ENCODE measurements around the gene BUD31.

The BUD31 gene

GRCh38 chr7:99457050-99457649, 48.4 kb downstream of the BUD31 start:
- DNase-seq (ENCODE audit: low read depth): no peak
- no peak overlapping the region for H3K4me3 ChIP-seq (ENCODE audit: low read depth, low read length)

GRCh38 chr7:99457650-99458493, 49.1 kb downstream of the BUD31 start:
- DNase-seq (ENCODE audit: low read depth): no peak
- H3K4me3 ChIP-seq (ENCODE audit: low read depth, low read length): no peak overlapping the region

- H3K4me3 ChIP-seq (ENCODE audit: low read depth, low read length): no peak overlapping the region
- DNase-seq (ENCODE audit: low read depth): no peak
Observed at GRCh38 chr7:99459087-99459486, 50.3 kb downstream of the BUD31 start.

GRCh38 chr7:99460651-99461050, 51.9 kb downstream of the BUD31 start:
- H3K4me3 ChIP-seq (ENCODE audit: low read depth, low read length): no peak overlapping the region
- DNase-seq (ENCODE audit: low read depth): no peak

- H3K4me3 ChIP-seq (ENCODE audit: low read depth, low read length): no peak overlapping the region
- DNase-seq (ENCODE audit: low read depth): no peak
Observed at GRCh38 chr7:99461221-99461620, 52.5 kb downstream of the BUD31 start.

DNA sequence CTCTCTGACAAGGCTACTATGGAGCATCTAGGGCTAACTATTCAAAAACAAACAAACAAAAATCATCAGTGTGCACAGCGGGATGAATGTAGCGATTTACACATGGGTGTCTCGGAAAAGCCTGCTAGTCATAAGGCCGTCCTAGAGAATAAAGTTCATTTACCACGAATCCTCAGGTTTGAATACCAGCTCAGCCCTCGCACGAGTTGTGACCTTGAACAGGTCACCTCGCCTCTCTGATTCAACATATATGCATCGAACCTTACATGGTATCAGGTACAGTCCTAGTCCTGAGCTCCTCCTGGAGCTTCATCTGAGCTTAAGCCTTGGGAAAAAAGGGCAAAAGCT, 56.6 kb downstream of the BUD31 start:
- DNase-seq (ENCODE audit: low read depth): no peak
- peak overlapping the region; percentile 87 for H3K4me3 ChIP-seq (ENCODE audit: low read depth, low read length)

DNA sequence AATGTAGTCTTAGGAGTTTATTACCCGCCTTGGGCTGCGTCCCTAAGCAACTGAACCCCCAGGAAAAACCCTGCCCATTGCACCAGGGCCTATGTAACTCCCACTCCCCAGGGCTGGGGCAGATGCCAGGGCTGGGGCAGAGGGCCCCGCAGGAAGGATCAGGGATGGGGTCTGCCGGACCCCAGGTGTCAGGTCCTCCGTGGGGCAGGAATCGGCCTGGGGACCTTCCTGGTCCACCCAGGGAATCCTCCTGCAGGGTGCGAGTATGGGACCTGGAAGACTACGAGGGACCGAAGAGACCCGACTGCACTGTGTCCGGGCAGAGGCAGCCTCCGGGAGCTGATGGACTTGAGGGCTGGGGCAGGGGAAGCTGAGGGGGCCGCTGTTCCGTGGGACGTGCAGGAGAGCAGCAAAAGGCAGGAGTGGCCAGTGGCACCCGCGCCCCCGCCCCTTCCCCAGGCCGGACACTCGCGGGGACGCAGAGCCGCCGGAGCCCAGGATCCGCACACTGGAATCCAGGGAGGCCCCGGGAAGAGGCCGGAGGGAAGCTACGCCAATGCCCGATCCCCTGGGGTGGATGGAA, 59.7 kb downstream of the BUD31 start:
- no peak overlapping the region for H3K4me3 ChIP-seq (ENCODE audit: low read depth, low read length)
- DNase-seq (ENCODE audit: low read depth): no peak
